AG09319 (cell line): ENCODE results near the gene SMARCC1.

Experiments
- DNase-seq: peaks from one replicate; pipeline ENCODE4 v3.0.0-alpha.2; 2010; ENCODE audit warnings: low read depth; ENCODE audit errors: extremely low read depth
- TF ChIP-seq, protein P1 (sequence below): IDR thresholded peaks from 2 replicates; pipeline ENCODE4 v1.5.1; 2011; ENCODE audit warnings: low read depth, mild to moderate bottlenecking, inconsistent platforms, low read length, moderate library complexity

The SMARCC1 gene

DNA sequence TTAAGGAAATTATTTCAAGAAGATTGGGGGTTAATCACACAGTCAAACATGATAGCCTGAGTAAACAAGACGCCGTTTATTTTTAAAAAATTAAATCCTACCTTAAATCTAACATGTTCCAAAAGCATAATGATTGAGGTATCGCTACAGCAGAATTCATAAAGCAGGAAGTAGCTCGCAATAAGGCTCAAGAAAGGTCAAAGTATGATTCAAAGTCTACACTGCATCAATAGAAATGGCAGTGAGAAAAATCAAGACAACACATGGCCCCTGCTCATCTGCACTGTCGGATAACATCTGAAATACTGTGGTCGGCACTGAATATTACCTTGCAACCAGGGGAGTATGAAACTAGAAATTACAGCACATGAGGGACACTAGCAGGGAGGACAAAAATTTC, 93.2 kb downstream of the SMARCC1 start:
- DNase-seq = no peak
- TF ChIP-seq, protein P1, sequence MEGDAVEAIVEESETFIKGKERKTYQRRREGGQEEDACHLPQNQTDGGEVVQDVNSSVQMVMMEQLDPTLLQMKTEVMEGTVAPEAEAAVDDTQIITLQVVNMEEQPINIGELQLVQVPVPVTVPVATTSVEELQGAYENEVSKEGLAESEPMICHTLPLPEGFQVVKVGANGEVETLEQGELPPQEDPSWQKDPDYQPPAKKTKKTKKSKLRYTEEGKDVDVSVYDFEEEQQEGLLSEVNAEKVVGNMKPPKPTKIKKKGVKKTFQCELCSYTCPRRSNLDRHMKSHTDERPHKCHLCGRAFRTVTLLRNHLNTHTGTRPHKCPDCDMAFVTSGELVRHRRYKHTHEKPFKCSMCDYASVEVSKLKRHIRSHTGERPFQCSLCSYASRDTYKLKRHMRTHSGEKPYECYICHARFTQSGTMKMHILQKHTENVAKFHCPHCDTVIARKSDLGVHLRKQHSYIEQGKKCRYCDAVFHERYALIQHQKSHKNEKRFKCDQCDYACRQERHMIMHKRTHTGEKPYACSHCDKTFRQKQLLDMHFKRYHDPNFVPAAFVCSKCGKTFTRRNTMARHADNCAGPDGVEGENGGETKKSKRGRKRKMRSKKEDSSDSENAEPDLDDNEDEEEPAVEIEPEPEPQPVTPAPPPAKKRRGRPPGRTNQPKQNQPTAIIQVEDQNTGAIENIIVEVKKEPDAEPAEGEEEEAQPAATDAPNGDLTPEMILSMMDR = no peak

DNA sequence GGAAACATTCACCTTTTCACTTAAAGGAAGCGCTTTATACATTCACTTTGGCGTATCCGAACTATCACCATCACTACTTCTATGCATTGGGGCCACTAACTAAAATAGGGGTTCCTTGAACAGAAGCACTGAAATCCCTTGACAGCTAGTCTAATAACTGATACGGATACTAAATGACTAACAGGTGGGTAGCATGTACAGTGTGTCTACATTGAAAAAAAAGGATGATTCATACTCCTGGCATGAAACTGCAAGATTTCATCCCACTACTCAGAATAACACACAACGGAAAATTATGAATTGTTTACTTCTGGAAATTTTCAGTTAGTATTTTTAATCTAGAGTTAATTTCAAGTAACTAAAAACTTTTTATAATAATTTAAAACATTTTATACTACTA, 96.7 kb downstream of the SMARCC1 start:
- DNase-seq = no peak
- TF ChIP-seq, protein P1 = no peak

DNA sequence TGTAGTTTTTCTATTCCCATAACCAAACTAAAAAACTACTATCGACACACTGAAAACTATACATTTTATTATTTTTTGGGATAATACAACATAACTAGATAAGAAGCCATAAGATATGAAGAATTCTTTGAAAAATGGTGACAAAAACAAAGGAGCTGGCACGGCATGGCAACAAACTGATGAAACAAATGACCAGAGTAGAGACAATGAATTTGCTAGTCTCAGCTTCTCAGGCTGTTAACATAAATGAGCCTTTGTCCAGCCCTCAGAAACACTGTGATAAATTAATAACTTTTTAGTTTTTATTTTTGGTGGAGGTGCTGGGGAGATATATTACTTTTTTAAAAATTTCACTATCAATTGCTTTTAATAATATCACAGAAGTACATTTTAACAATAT, 100.7 kb downstream of the SMARCC1 start:
- TF ChIP-seq, protein P1 = no peak
- DNase-seq = no peak

DNA sequence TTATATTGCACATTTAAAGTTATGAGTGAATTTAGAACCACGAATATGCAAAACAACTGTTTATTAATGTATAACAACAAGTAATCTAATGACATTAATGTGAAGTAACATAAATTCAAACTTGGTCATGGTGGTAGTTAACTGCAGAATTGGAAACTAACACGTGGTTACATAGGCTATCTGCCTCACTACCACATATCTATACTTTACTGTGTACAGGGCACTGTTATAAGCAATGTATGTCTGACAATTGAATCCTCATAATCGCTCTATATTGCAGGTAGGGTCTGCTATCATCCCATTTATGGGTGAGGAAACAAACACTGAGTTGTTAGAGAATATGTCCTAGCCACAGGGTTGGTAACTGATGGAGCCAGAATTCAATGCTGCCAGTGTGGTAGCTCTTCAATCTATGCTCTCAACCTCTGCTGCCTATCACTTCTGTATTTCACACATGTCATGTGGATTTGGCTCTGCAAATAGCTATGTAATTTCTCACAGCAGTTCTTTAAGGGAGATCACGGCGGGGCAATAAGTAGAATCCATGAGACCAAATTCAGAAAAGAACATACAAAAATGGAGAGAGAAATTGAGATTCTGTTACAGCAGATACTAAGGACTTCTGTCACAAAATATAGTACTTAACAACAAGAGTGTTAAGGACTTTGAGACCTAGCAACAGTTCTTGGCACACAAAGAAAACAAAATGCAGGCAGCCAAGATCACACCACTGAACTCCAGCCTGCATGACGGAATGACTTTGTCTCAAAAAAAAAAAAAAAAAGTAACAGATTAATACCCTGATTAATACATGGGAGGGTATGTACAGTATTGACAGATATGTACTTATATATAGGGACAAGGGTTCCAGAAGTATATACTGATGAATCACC, 103.0 kb downstream of the SMARCC1 start:
- TF ChIP-seq, protein P1 = no peak

DNA sequence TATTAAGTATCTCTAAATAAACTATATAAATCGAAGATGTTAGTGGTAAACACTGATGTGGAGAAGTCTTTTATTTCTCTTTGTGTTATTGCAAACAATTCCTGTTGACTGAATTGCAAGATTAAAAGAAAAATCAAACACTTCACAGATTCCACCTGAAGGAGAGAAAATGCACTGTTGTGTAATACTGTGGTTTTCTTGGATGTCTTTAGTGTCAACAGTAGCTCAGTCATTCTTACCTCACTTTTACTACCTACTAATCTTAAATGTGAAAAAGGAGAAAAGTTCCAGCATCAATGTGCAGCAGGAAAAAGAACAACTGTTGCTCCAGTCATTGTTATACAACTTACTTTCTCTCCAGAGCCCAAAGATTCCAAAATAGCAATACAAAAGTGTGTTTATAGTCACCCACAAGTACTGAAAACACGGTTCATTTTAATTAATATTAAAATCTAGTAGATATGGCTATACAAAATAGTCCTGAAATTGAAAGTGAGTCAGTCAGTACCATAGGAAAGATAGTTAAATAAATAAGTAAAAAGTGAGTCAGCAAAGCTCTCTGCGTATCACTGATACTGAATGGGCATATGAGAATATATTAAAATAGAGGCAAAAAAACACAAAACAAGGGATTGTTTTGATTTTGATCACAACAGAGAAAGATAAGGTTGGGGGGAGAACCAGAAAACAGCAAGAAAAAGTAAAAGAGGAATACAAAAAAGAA, 112.5 kb downstream of the SMARCC1 start:
- no peak for DNase-seq

More for the DNA sequence above, 103.0 kb downstream of the SMARCC1 start:
- no peak for DNase-seq

DNA sequence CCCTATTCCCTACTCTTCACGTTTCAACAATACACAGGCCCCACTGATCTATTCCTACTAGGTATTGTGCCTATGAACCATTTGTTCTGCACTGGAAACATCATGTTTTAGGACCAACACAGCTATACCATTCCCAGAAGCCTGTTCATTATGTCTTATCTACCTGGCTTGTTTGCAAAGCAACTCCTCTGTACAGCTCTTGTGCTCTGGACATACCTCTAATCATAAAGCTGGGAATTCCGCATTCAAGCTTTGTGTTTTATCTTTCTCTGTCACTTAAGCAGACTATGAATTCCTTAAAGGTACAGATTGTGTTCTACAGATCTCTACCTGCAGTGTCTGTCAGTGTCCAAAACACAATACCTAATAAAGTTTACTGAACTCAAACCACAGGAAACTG, 115.6 kb downstream of the SMARCC1 start:
- no peak for DNase-seq
- TF ChIP-seq, protein P1 = no peak

More for the DNA sequence above, 112.5 kb downstream of the SMARCC1 start:
- TF ChIP-seq, protein P1 = no peak

DNA sequence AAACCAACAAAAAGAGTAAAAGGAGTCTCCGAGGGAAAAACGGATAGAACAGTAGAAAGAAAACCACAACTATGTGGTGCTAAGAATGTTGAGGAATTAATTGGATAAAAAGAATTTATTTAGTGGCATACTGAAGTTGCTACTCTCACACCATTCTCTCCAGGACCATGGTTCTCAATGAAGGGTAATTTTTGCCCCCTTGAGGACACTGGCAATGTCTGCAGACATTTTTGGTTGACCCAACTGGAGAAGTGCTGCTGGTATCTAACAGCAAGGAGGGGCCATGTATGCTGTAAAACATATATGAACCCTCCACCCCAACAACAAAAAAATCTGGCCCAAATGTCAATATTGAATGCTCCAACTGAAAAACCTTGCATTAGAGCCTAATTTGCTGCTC, 117.2 kb downstream of the SMARCC1 start:
- TF ChIP-seq, protein P1 = peak; percentile 17; the same call in 1 of the 2 replicates
- DNase-seq = no peak
